Measurements from ENCODE around the gene TUBA3C.
"Not testable (repeated sequence)": the region's sequence is repeated elsewhere in the genome, so short reads cannot be mapped to it uniquely, and the experiment has no call there.

TUBA3C gene

GRCh38 chr13:19181621-19182485, at the start of gene TUBA3C:
TUBA3C (minus strand) TSS chr13:19181824; CDS start chr13:19181747, 77 bp downstream.
- no peak for DNase-seq

- not testable (repeated sequence) for DNase-seq
Measured at GRCh38 chr13:19207413-19207812, 25.8 kb upstream of the TUBA3C start.

- not testable (repeated sequence) for DNase-seq
Measured at GRCh38 chr13:19192622-19193021, 11.0 kb upstream of the TUBA3C start.

- not testable (repeated sequence) for DNase-seq
Measured at GRCh38 chr13:19189911-19190310, 8.3 kb upstream of the TUBA3C start.

GRCh38 chr13:19189368-19189767, 7.7 kb upstream of the TUBA3C start:
- DNase-seq: not testable (repeated sequence)

- DNase-seq: no peak
Measured at GRCh38 chr13:19185865-19186645, 4.4 kb upstream of the TUBA3C start.

- DNase-seq: no peak
Measured at GRCh38 chr13:19185086-19185864, 3.7 kb upstream of the TUBA3C start.

- no peak for DNase-seq
Measured at GRCh38 chr13:19184176-19184575, 2.6 kb upstream of the TUBA3C start.

GRCh38 chr13:19183676-19184075, 2.1 kb upstream of the TUBA3C start:
- no peak for DNase-seq

- no peak for DNase-seq
Measured at GRCh38 chr13:19182536-19182935, 912 bp upstream of the TUBA3C start.

- DNase-seq: no peak
Measured at GRCh38 chr13:19181021-19181620, 503 bp downstream of the TUBA3C start.

GRCh38 chr13:19179916-19180315, 1.7 kb downstream of the TUBA3C start:
- DNase-seq: no peak

GRCh38 chr13:19178901-19179593, 2.6 kb downstream of the TUBA3C start:
- DNase-seq: no peak

- DNase-seq: not testable (repeated sequence)
Measured at GRCh38 chr13:19176981-19177776, 4.4 kb downstream of the TUBA3C start.

- DNase-seq: no peak
Measured at GRCh38 chr13:19173752-19174151, 7.9 kb downstream of the TUBA3C start.

GRCh38 chr13:19172647-19173030, 9.0 kb downstream of the TUBA3C start:
- DNase-seq: no peak

GRCh38 chr13:19172007-19172646, 9.5 kb downstream of the TUBA3C start:
- no peak for DNase-seq

- DNase-seq: no peak
Measured at GRCh38 chr13:19171563-19171962, 10.1 kb downstream of the TUBA3C start.

- DNase-seq: no peak
Measured at GRCh38 chr13:19169991-19170390, 11.6 kb downstream of the TUBA3C start.

GRCh38 chr13:19169496-19169895, 12.1 kb downstream of the TUBA3C start:
- DNase-seq: no peak

GRCh38 chr13:19161308-19161707, 20.3 kb downstream of the TUBA3C start:
- DNase-seq: no peak

Measured in fibroblast of upper back skin (primary cell).